Liver (tissue), 9 donors: ENCODE results near the gene CITED4. TPM values are rescaled to one million over a fixed set of nuclear protein-coding genes. Genes with fewer than 3 reads are reported as not detected.

ENCODE experiments used
- DNase-seq: peaks from one replicate; pipeline ENCODE4 v3.0.0-alpha.2; 2017; ENCODE audit warnings: low spot score
- H3K27ac ChIP-seq, 2 donors: one replicate each; pipeline ENCODE4 v1.7.0; 2013; ENCODE audit warnings: inconsistent platforms in 2 of 2, low read length in 2 of 2, control low read depth in 1 of 2, low read depth in 1 of 2, mild to moderate bottlenecking in 1 of 2
- H3K27me3 ChIP-seq, 4 donors: one replicate each; pipeline versions ENCODE4 v1.6.1 to v1.7.0; 2013; ENCODE audit warnings: low read length in 3 of 4, inconsistent platforms in 1 of 4, mild to moderate bottlenecking in 1 of 4, moderate library complexity in 1 of 4; ENCODE audit not compliant: control insufficient read depth in 4 of 4, insufficient read depth in 4 of 4
- H3K36me3 ChIP-seq, 4 donors: one replicate each; pipeline versions ENCODE4 v1.6.1 to v1.7.0; 2013; ENCODE audit warnings: low read length in 3 of 4, mild to moderate bottlenecking in 3 of 4, low read depth in 1 of 4, moderate library complexity in 1 of 4; ENCODE audit not compliant: control insufficient read depth in 4 of 4, insufficient read depth in 3 of 4
- H3K4me1 ChIP-seq, 4 donors: one replicate each; pipeline versions ENCODE4 v1.6.1 to v1.7.0; 2013; ENCODE audit warnings: low read length in 3 of 4, mild to moderate bottlenecking in 3 of 4, moderate library complexity in 1 of 4; ENCODE audit not compliant: control insufficient read depth in 4 of 4, insufficient read depth in 4 of 4
- H3K4me3 ChIP-seq, 3 donors: one replicate each; pipeline versions ENCODE4 v1.6.1 to v1.7.0; 2013; ENCODE audit warnings: low read length in 3 of 3, control low read depth in 1 of 3, low read depth in 1 of 3, mild to moderate bottlenecking in 1 of 3
- H3K9ac ChIP-seq, 2 donors: one replicate each; pipeline ENCODE4 v1.7.0; 2013; ENCODE audit warnings: low read length in 2 of 2, mild to moderate bottlenecking in 2 of 2, moderate library complexity in 2 of 2, control low read depth in 1 of 2, low read depth in 1 of 2
- H3K9me3 ChIP-seq, 4 donors: one replicate each; pipeline versions ENCODE4 v1.6.1 to v1.7.0; 2013; ENCODE audit warnings: low read length in 3 of 4; ENCODE audit not compliant: control insufficient read depth in 4 of 4
- EGR1 ChIP-seq, 2 donors: IDR thresholded peaks; 2 replicates each; pipeline ENCODE4 v1.6.1; 2016 to 2018; ENCODE audit warnings: antibody characterized with exemption in 2 of 2, low read depth in 2 of 2
- FOXA1 ChIP-seq: IDR thresholded peaks from 2 replicates; pipeline ENCODE4 v1.6.1; 2016; ENCODE audit warnings: antibody characterized with exemption
- FOXA2 ChIP-seq: IDR thresholded peaks from 2 replicates; pipeline ENCODE4 v1.6.1; 2016; ENCODE audit warnings: antibody characterized with exemption
- GABPA ChIP-seq, 2 donors: IDR thresholded peaks in 1 of 2; conservative IDR thresholded peaks in 1 of 2; 2 replicates each; pipeline ENCODE4 v1.6.1; 2016; ENCODE audit warnings: antibody characterized with exemption in 2 of 2, mild to moderate bottlenecking in 1 of 2, moderate library complexity in 1 of 2
- HNF4A ChIP-seq, 2 donors: conservative IDR thresholded peaks; 2 replicates each; pipeline ENCODE4 v1.6.1; 2016; ENCODE audit warnings: antibody characterized with exemption in 2 of 2, mild to moderate bottlenecking in 2 of 2
- HNF4G ChIP-seq: IDR thresholded peaks from 2 replicates; pipeline ENCODE4 v1.6.1; 2016; ENCODE audit warnings: antibody characterized with exemption
- JUND ChIP-seq, 2 donors: IDR thresholded peaks; 2 replicates each; pipeline ENCODE4 v1.6.1; 2016; ENCODE audit warnings: antibody characterized with exemption in 2 of 2
- MAX ChIP-seq: IDR thresholded peaks from 2 replicates; pipeline ENCODE4 v1.6.1; 2016; ENCODE audit warnings: antibody characterized with exemption
- NR2F2 ChIP-seq: IDR thresholded peaks from 2 replicates; pipeline ENCODE4 v1.6.1; 2016; ENCODE audit warnings: antibody characterized with exemption
- RAD21 ChIP-seq, 2 donors: IDR thresholded peaks; 2 replicates each; pipeline ENCODE4 v1.6.1; 2016; ENCODE audit warnings: antibody characterized with exemption in 2 of 2, mild to moderate bottlenecking in 2 of 2
- RXRA ChIP-seq, 2 donors: IDR thresholded peaks; 2 replicates each; pipeline ENCODE4 v1.6.1; 2017 to 2018; ENCODE audit warnings: antibody characterized with exemption in 2 of 2, mild to moderate bottlenecking in 1 of 2
- SP1 ChIP-seq: IDR thresholded peaks from 2 replicates; pipeline ENCODE4 v1.6.1; 2018; ENCODE audit warnings: antibody characterized with exemption, mild to moderate bottlenecking
- TAF1 ChIP-seq: conservative IDR thresholded peaks from 2 replicates; pipeline ENCODE4 v1.6.1; 2016; ENCODE audit warnings: antibody characterized with exemption, mild to moderate bottlenecking
- YY1 ChIP-seq: IDR thresholded peaks from 2 replicates; pipeline ENCODE4 v1.6.1; 2016; ENCODE audit warnings: antibody characterized with exemption, mild to moderate bottlenecking
- ZBTB33 ChIP-seq: IDR thresholded peaks from 2 replicates; pipeline ENCODE4 v1.6.1; 2016; ENCODE audit warnings: antibody characterized with exemption
- WGBS: extraction: QIAGEN DNeasy Blood & Tissue Kit; methylation state at CpG from one replicate; pipeline ENCODE4 v1.1.7; 2013; 5-methylcytosine and 5-hydroxymethylcytosine counted together
- polyA plus RNA-seq, 2 donors: library from polyadenylated mRNA; stranded (reverse) in 1 of 2; unstranded in 1 of 2; fragments of 200-250 nt in 1 of 2; fragments of >200 nt in 1 of 2; fragmentation: Nextera tagmentation in 1 of 2; extraction: Ambion mirVana in 1 of 2; gene quantifications; one replicate each; pipeline versions ENCODE4 v1.2.1 to v1.2.3, GENCODE V29; 2013 to 2015
- total RNA-seq, 2 donors: library from RNA; depleted of rRNA; stranded (reverse); fragments of >200 nt; gene quantifications; one replicate each; pipeline ENCODE4 v1.2.3, GENCODE V29; 2014
- TF ChIP-seq, protein P1 (sequence below): IDR thresholded peaks from 2 replicates; pipeline ENCODE4 v1.6.1; 2016; ENCODE audit warnings: antibody characterized with exemption, mild to moderate bottlenecking
- TF ChIP-seq, protein P2 (sequence below): IDR thresholded peaks from 2 replicates; pipeline ENCODE4 v1.6.1; 2016; ENCODE audit warnings: antibody characterized with exemption
- donor health status: healthy.
- donor health status: healthy.
- donor health status: healthy.
- donor health status: healthy.
- donor health status: healthy.

CITED4 gene
- total and polyA plus RNA-seq, 4 donors: 1.4 to 9.9 (median 5.2) TPM

DNA sequence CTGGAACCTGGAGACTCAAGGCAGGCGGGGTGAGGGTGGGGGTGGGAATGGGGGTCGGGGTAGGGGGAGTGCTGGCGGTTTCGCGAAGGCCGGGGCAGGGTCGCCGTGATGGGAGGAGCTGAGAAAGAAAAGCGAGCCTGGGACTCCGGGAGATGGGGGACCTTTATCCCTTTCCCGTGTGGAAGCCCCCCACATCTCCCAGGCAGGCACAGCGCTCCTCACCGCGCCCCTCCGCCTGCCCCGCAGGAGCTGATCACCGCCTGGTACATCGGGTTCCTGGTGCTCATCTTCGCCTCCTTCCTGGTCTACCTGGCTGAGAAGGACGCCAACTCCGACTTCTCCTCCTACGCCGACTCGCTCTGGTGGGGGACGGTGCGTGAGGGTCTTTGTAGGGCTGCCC lies 43.1 kb downstream of the CITED4 start:
- H3K4me3 ChIP-seq: no peak overlapping the region
- 61% methylated on average over 26 of the region's 26 CpGs for WGBS

DNA sequence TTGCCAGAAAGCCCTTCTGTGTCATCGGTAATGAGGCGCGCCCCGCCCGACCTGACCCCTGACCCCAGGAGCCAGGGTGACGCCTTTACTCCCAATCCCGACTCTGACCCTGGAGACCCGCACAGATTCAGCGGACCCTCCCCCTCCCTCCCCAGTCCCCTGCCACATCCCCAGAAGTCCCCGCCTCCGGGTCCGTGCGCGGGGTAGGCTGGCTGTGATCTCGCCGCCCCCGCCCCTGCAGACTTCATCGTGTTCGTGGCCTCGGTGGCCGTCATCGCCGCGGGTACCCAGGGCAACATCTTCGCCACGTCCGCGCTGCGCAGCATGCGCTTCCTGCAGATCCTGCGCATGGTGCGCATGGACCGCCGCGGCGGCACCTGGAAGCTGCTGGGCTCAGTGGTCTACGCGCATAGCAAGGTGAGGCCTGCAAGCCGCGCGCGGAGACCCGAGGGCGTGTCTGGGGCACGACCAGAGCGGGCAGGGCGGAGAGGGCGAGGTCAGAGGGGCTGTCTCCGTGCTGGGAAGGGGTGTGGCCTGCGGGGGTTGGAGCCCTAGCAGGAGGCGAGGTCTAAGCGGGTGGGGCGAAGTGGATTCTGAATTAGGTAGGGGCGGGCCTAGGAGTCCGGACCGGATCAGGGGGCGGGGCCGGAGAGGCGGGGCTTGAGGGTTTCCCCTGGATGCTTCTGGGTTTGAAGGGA lies 43.8 kb downstream of the CITED4 start:
- Histone ChIP-seq H3K9me3 (no peaks in the 10 kb centered on the region), H3K36me3 (no peaks in the 10 kb centered on the region), H3K27ac (no peak overlapping the region), H3K4me3 (peak overlapping the region in 2 of 3 donors; percentile 9 to 37), H3K4me1 (peaks cover 4 to 20% (median 12%) of the 10 kb centered on the region in 4 donors), H3K27me3 (no peaks in the 10 kb centered on the region), H3K9ac (no peak overlapping the region)
- DNase-seq: peak; percentile 96
- 15% methylated on average over 59 of the region's 59 CpGs for WGBS
- TF ChIP-seq, protein P1, sequence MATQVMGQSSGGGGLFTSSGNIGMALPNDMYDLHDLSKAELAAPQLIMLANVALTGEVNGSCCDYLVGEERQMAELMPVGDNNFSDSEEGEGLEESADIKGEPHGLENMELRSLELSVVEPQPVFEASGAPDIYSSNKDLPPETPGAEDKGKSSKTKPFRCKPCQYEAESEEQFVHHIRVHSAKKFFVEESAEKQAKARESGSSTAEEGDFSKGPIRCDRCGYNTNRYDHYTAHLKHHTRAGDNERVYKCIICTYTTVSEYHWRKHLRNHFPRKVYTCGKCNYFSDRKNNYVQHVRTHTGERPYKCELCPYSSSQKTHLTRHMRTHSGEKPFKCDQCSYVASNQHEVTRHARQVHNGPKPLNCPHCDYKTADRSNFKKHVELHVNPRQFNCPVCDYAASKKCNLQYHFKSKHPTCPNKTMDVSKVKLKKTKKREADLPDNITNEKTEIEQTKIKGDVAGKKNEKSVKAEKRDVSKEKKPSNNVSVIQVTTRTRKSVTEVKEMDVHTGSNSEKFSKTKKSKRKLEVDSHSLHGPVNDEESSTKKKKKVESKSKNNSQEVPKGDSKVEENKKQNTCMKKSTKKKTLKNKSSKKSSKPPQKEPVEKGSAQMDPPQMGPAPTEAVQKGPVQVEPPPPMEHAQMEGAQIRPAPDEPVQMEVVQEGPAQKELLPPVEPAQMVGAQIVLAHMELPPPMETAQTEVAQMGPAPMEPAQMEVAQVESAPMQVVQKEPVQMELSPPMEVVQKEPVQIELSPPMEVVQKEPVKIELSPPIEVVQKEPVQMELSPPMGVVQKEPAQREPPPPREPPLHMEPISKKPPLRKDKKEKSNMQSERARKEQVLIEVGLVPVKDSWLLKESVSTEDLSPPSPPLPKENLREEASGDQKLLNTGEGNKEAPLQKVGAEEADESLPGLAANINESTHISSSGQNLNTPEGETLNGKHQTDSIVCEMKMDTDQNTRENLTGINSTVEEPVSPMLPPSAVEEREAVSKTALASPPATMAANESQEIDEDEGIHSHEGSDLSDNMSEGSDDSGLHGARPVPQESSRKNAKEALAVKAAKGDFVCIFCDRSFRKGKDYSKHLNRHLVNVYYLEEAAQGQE: no peak
- TF ChIP-seq HNF4A (conservative IDR thresholded peaks at IDR 0.05): peak in 1 of 2 donors; percentile 20
- TF ChIP-seq RXRA (IDR thresholded peaks at IDR 0.05): peak in 1 of 2 donors; percentile 14
- TF ChIP-seq SP1: peak; percentile 47

More for the DNA sequence above, 43.1 kb downstream of the CITED4 start:
- Histone ChIP-seq H3K27me3 (no peaks in the 10 kb centered on the region), H3K4me1 (peaks cover 4 to 20% (median 12%) of the 10 kb centered on the region in 4 donors), H3K36me3 (no peaks in the 10 kb centered on the region), H3K9ac (no peak overlapping the region), H3K27ac (no peak overlapping the region), H3K9me3 (no peaks in the 10 kb centered on the region)
- no peak for DNase-seq
- TF ChIP-seq, protein P2, sequence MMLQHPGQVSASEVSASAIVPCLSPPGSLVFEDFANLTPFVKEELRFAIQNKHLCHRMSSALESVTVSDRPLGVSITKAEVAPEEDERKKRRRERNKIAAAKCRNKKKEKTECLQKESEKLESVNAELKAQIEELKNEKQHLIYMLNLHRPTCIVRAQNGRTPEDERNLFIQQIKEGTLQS: no peak
- TF ChIP-seq RAD21 (IDR thresholded peaks at IDR 0.05) (no peak), TAF1 (no peak), HNF4G (no peak), HNF4A (conservative IDR thresholded peaks at IDR 0.05) (no peak), FOXA1 (no peak), ZBTB33 (no peak), SP1 (no peak), FOXA2 (no peak), RXRA (IDR thresholded peaks at IDR 0.05) (no peak), JUND (IDR thresholded peaks at IDR 0.05) (no peak), YY1 (no peak), GABPA (IDR thresholded peaks at IDR 0.05 in 1 of 2, conservative IDR thresholded peaks at IDR 0.05 in 1 of 2) (no peak), EGR1 (IDR thresholded peaks at IDR 0.05; ENCODE audit: low read depth in 2 of 2) (no peak), MAX (no peak), NR2F2 (no peak)
- TF ChIP-seq, protein P1: no peak
